HG02938 (cell line): ENCODE results near the gene TACC2.
"Not testable (repeated sequence)": the region's sequence is repeated elsewhere in the genome, so short reads cannot be mapped to it uniquely, and the experiment has no call there.

ENCODE experiments used
- ATAC-seq: cut with Tn5 transposase; IDR thresholded peaks from one replicate; pipeline ENCODE4 v1.9.1; 2021; ENCODE audit warnings: mild to moderate bottlenecking, moderate library complexity; ENCODE audit not compliant: unreplicated experiment

Gene TACC2

GRCh38 chr10:122021828-122022227 lies 32.9 kb downstream of the TACC2 start:
- ATAC-seq = no peak

DNA sequence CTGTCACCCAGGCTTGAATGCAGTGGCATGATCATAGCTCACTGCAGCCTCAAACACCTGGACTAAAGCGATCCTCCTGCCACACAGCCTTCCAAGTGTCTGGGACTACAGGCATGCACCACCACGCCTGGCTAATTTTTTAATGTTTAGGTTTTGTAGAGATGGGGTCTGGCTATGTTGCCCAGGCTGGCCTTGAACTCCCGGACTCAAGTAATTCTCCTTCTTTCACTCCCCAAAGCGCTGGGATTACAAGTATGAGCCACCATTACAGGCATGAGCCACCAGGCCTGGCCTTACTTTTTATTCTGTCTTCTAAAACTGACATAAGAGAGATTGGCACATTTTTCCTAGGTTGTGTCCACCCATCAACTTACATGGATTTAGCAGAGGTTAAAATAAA lies 33.3 kb downstream of the TACC2 start:
- no peak for ATAC-seq

GRCh38 chr10:122023257-122023656 lies 34.3 kb downstream of the TACC2 start:
- not testable (repeated sequence) for ATAC-seq

DNA sequence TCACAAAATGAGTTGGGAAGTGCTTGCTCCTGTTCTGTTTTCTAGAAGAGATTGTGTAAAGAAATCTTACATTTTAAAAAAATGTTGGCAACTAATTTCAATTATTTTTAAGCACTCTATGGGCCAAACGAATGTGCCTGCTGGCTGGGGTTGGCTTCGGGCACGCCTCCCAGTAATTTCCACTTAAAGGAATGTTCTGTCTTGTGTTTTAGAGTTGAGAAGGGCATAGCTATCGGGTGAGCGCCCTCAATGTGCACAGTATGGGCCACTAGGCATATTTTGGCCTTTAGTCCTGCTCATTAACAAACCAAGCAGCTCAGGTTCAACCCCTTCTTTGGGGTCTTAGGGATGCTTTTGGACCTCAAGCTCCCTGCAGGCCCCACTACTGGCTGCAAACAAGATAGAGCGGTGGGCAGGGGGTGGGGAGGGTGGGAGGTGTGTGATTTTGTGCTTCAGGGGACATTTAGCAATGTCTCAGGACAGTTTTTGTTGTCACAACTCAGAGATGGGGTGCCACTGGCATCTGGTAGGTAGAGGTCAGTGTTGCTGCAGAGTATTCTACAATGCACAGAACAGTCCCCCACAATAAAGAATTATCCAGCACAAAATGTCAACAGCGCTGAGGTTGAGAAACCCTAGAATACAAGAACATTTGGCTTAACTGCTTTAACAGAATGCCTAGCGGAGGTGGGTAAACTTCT lies 40.7 kb downstream of the TACC2 start:
- ATAC-seq = no peak

DNA sequence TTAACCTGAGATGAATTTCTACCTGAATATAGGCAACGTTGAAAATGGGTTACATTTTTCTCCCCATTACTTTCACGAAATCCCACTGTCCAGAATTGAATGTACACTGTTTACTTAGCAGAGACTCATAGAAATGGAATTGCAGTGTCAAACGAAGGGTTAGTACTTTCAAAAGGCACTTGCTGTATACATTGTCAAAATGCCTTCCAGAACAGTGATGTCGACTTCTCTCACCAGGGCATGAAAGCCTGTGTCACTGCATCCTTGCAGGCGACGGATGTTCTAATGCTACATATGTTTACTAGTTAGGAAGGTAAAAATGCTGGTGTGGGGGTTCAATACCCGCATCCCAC lies 41.2 kb downstream of the TACC2 start:
- ATAC-seq = no peak

GRCh38 chr10:122033224-122033926 lies 44.4 kb downstream of the TACC2 start:
- ATAC-seq = no peak

- no peak for ATAC-seq
Measured at GRCh38 chr10:122034149-122034756, 45.3 kb downstream of the TACC2 start.

- ATAC-seq = no peak
Measured at GRCh38 chr10:122040786-122041185, 51.8 kb downstream of the TACC2 start.

- ATAC-seq = no peak
Measured at GRCh38 chr10:122042836-122043235, 53.9 kb downstream of the TACC2 start.

GRCh38 chr10:122044045-122044661 lies 55.2 kb downstream of the TACC2 start:
- ATAC-seq = no peak

DNA sequence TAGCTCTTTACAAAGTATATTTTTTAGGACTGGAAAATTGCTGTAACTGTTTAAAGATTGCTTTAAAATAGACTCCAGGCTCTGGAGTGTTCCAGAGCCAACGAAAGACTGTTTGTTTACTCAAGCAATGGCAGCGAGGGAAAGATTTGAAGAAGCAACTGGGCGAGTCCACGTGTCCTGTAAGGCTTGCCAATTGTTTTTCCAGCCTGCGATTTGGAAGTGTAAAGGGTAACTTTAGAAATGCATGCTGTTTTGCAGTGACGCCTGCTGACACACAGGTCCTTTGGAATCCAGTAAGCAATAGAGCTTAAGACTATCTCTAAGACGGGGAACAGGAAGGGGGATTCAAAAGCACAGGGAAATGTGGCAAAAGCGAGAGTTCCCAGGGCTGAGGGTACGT lies 55.8 kb downstream of the TACC2 start:
- no peak for ATAC-seq

DNA sequence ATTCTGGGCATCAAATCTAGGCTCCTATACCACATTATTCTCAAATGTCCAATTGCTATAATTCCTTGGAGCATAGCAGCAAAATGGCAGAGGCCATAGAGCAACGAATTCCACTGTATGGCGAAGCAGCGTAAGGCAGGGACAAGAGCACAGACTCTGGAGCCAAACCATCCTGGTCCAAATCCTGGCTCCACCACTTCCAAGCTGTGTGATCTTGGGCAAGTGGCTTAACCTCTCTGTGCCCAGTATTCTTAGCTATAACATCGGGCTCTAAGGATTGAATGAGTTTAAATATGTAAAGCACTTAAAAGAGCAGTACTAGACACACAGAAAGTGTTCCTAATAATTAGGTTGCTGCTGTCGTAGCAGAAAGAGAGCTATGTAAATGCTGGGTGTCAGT lies 56.2 kb downstream of the TACC2 start:
- ATAC-seq = no peak

- ATAC-seq = no peak
Measured at GRCh38 chr10:122047560-122047959, 58.6 kb downstream of the TACC2 start.

- ATAC-seq = no peak
Measured at GRCh38 chr10:122049076-122049475, 60.1 kb downstream of the TACC2 start.

DNA sequence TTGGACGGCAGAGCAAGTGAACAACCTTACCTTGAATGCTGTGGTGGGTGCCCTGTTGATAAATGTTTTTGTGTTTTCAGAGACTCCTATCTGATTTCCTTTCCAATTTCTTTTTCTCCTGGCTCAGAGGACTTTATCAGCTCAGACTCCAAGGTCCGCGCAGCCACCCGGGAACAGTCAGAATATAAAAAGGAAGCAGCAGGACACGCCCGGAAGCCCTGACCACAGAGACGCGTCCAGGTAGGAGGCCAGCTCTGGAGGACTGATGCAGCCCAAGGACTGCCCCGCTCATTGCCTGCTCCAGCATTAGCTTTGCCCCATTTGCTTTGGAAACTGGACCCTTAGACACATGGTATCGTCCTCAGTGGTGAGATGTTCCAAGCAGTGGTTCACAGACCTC lies 61.3 kb downstream of the TACC2 start:
- ATAC-seq = no peak

GRCh38 chr10:122050811-122051210 lies 61.8 kb downstream of the TACC2 start:
- ATAC-seq = no peak

DNA sequence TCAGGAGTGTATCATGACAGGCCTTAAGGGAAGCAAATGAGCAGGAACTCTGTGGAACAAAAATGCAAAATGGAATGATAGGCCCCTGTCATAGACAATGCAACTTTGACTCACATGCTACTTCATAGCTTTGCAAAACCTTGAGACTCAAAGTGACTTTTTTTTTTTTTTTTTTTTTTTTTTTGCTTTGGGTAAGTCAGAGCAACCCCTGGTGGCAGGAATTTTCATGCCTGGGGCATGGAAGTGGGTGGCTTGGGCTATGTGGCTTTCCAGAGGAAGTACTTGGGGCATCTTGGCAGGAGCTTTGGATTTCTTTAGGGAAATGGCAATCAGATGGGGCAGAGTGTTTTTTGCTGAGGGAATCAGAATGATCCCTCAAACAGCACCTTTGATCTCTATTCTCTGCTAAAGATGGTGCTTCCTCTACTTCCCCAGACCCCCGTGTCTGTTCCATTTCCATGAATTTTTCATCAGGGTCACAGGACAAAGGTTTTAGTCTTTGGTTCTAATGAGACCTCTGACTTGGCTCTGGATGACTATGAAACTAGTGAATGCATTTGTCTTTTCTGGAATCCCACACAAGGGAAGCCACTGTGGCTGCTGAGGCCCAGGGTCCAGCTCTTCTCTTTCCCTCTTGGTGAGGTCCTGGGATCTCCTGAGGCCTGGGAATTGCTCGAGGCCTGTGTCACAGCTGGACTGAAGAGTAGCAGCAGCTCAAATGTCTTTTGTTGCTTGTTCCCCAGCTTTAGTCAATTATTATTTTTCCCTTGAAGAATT lies 62.8 kb downstream of the TACC2 start:
- ATAC-seq = no peak

GRCh38 chr10:122052701-122053100 lies 63.7 kb downstream of the TACC2 start:
- no peak for ATAC-seq

- ATAC-seq = no peak
Measured at GRCh38 chr10:122053314-122053713, 64.4 kb downstream of the TACC2 start.

- no peak for ATAC-seq
Measured at GRCh38 chr10:122054048-122055025, 65.4 kb downstream of the TACC2 start.
